ENCODE measurements around the gene MRPS7.

MRPS7 gene

DNA sequence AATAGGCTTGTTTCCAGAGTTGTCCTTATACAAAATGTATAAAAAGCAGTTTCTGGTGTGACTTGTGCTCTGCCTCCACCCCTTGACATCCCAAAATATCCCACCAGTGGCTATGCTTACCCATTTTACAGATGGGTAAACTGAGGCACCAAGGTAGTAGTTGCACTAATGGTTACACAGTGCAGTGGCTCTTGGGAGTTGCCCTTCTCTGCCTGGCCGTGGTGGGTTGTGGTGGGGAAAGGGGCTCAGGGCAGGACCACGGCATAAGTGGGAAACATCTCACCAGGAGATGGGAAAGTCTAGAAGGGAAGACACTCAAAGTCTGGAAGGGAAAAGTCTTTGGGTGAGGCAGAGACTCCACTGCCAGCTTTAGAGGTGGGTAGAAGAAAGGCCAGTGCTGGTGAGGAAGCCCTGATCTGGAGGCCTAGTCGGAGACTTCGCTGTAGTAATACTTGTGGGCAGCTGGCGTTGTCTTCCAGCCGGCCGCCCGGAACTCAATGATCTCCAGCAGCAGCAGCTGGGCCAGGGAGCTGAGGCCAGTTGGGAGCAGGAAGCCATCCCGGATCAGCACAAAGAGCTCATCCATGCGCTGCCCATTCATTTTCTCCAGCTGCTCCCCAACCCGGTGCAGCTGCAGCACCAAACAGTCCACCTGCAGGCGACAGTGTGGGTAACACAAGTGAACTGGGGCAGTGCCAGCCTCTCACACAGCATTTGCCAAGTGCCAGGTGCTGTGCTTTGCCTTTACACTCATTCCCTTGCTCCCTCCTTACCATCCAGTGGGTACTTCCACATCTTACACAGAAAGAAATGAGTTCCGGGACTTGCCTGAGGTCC, 4.9 kb downstream of the MRPS7 start:
- Histone ChIP-seq H3K9ac (ENCODE audit: low read length) (no peak overlapping the region), H3K27me3 (replicated peaks; ENCODE audit: control insufficient read depth, insufficient read depth, low read length) (no peaks in the 10 kb centered on the region), H3K4me1 (ENCODE audit: control insufficient read depth, insufficient read depth, low read length) (peaks cover 26% of the 10 kb centered on the region), H3K36me3 (ENCODE audit: control insufficient read depth, insufficient read depth, low read length, severe bottlenecking) (peaks cover 31% of the 10 kb centered on the region), H3K4me3 (ENCODE audit: low read length) (no peak overlapping the region), H3K9me3 (ENCODE audit: control insufficient read depth, low read length) (no peaks in the 10 kb centered on the region)
- no peak for DNase-seq (ENCODE audit: low read depth)

DNA sequence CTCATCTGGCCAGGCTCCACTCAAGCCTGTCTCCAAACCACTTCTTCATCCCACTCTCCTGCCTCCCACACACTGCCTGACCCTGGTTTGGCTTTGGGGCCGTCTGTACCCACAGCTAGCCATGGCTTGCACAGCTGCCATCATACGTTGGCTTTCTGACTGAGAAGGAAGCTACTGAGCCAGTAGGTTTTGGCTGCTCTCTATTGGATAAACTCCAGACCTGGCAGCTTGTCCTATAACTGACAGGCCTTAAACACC, 5.4 kb downstream of the MRPS7 start:
- no peak for DNase-seq (ENCODE audit: low read depth)
- no peak overlapping the region for H3K4me3 ChIP-seq (ENCODE audit: low read length)
- H3K36me3 ChIP-seq (ENCODE audit: control insufficient read depth, insufficient read depth, low read length, severe bottlenecking): peaks cover 31% of the 10 kb centered on the region
- no peak overlapping the region for H3K9ac ChIP-seq (ENCODE audit: low read length)
- no peaks in the 10 kb centered on the region for H3K27me3 ChIP-seq (replicated peaks; ENCODE audit: control insufficient read depth, insufficient read depth, low read length)
- peaks cover 32% of the 10 kb centered on the region for H3K4me1 ChIP-seq (ENCODE audit: control insufficient read depth, insufficient read depth, low read length)
- H3K9me3 ChIP-seq (ENCODE audit: control insufficient read depth, low read length): no peaks in the 10 kb centered on the region

DNA sequence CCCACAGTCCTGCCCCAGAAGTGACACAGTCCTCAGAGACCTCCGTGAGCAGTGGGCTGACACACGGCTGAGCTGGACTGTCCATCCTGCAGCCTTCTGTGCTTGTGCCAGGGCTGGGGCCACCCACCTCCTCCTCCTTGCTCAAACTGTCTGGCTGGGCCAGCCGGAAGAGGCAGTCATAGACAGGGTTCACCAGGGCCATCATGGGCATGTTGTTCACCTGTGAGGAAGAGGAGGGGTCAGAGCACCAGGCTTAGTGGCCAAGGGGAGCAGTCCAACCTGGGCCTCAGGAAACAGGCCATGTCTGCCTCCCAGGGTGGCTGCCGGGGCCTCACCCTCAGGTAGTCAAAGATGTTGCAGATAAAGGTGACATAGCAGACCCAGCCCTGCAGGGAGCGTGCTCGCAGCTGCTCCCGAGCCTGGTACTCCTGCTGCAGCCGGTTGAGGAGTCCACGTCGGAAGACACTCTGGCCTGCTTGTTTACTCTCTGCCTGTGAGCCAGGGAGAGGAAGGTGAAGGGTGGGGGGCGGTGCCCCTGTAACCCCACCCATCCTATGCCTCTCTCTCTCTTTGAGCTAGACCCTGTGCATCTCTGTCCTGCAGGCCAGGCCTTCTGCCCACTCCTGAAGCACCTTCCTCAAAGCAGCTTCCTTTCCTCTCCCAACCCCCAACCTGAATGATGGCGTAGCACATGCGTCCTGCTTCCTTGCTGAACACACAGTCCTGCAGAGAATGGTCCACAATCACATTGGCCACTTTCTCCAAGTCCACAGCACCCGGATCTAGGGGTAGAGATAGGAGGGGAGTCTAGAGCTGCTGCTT, 5.9 kb downstream of the MRPS7 start:
- Histone ChIP-seq H3K36me3 (ENCODE audit: control insufficient read depth, insufficient read depth, low read length, severe bottlenecking) (peaks cover 31% of the 10 kb centered on the region), H3K9ac (ENCODE audit: low read length) (no peak overlapping the region), H3K4me3 (ENCODE audit: low read length) (no peak overlapping the region), H3K9me3 (ENCODE audit: control insufficient read depth, low read length) (no peaks in the 10 kb centered on the region), H3K4me1 (ENCODE audit: control insufficient read depth, insufficient read depth, low read length) (peaks cover 32% of the 10 kb centered on the region), H3K27me3 (replicated peaks; ENCODE audit: control insufficient read depth, insufficient read depth, low read length) (no peaks in the 10 kb centered on the region)
- no peak for DNase-seq (ENCODE audit: low read depth)

DNA sequence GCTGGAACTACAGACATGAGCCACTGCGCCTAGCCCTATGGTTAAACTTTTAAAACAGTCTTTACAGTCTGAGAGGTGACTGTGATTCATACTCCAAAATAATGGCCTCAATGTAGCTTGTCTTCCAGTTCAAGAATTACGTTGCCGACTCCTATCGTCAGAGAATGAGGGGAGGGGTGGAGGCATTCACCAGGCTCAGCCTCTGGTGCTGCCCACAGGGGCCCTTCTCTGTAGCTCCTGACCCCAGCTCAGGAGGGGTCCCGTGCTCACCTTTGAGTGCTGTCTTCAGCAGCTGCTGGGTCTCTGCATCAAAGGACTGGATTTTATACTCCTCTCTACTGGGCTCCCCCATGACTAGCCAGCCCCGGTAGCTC, 8.2 kb downstream of the MRPS7 start:
- DNase-seq (ENCODE audit: low read depth): no peak

DNA sequence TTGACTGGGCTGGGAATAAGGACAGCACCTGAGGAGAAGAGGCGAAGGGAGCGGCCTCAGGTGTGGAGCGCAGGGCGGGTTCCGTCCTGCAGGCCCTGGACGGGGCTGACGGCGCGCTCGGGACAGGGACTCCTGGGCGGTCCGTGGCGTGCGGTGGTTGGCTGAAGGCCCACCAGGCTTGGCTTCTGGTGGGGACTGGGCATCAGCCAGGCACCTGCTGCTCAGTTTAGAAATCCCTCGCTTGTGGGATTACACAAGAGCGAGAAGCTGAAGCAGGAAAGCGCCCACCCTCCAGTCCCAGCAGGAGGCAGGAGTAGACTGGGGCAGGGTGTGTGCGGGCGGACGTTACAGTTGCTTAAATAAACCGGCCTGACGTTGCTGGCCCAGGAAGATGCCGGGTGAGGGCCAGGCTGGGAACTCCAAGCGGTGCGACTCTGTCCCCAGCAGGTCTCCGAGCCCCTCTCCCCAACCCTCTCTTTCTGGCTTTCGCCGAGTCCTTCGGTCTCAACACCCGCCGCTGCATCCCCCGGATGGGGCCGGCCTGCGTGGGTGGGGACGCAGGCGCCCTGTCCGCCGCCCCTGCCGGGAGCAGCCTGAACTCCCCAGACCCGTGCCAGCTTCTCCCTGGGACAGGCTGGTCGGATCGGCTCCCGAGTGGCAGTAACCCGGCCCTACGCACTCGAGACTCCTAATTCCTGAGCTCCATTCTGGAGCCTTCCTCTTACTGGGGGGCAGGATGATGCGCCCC, 8.7 kb downstream of the MRPS7 start:
- H3K9me3 ChIP-seq (ENCODE audit: control insufficient read depth, low read length): no peaks in the 10 kb centered on the region
- H3K4me1 ChIP-seq (ENCODE audit: control insufficient read depth, insufficient read depth, low read length): peaks cover 44% of the 10 kb centered on the region
- peak overlapping the region; percentile 89 for H3K9ac ChIP-seq (ENCODE audit: low read length)
- peak; percentile 86 for DNase-seq (ENCODE audit: low read depth)
- H3K4me3 ChIP-seq (ENCODE audit: low read length): peak overlapping the region; percentile 86
- no peaks in the 10 kb centered on the region for H3K27me3 ChIP-seq (replicated peaks; ENCODE audit: control insufficient read depth, insufficient read depth, low read length)
- peaks cover 16% of the 10 kb centered on the region for H3K36me3 ChIP-seq (ENCODE audit: control insufficient read depth, insufficient read depth, low read length, severe bottlenecking)

More for the DNA sequence above, 8.2 kb downstream of the MRPS7 start:
- H3K9me3 ChIP-seq (ENCODE audit: control insufficient read depth, low read length): no peaks in the 10 kb centered on the region
- H3K36me3 ChIP-seq (ENCODE audit: control insufficient read depth, insufficient read depth, low read length, severe bottlenecking): peaks cover 20% of the 10 kb centered on the region
- H3K9ac ChIP-seq (ENCODE audit: low read length): peak overlapping the region; percentile 89
- H3K27me3 ChIP-seq (replicated peaks; ENCODE audit: control insufficient read depth, insufficient read depth, low read length): no peaks in the 10 kb centered on the region
- H3K4me3 ChIP-seq (ENCODE audit: low read length): peak overlapping the region; percentile 86
- H3K4me1 ChIP-seq (ENCODE audit: control insufficient read depth, insufficient read depth, low read length): peaks cover 44% of the 10 kb centered on the region

DNA sequence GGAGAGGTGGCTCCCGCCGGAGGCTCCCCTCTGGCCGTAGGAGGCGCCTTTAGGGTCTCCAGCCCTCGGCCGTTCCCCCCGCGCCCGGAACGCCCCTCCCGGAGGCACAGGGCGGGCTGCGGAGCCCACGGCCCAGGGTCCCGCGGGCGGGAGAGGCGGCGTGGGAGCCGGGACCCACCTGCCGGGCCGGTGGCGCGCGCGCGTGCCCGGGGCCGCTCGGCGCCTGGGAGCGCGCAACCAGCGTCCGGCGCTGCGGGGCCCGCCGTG, 9.2 kb downstream of the MRPS7 start, which contains the start of gene MIF4GD:
MIF4GD (minus strand) TSS at position 266 of the 267 bp plus-strand sequence. CDS start 1,036 bp downstream, outside the sequence.
- peaks cover 44% of the 10 kb centered on the region for H3K4me1 ChIP-seq (ENCODE audit: control insufficient read depth, insufficient read depth, low read length)
- H3K9me3 ChIP-seq (ENCODE audit: control insufficient read depth, low read length): no peaks in the 10 kb centered on the region
- peaks cover 11% of the 10 kb centered on the region for H3K36me3 ChIP-seq (ENCODE audit: control insufficient read depth, insufficient read depth, low read length, severe bottlenecking)
- H3K9ac ChIP-seq (ENCODE audit: low read length): peak within 1 kb of the TSS; percentile 89
- H3K4me3 ChIP-seq (ENCODE audit: low read length): peak within 1 kb of the TSS; percentile 86
- no peaks in the 10 kb centered on the region for H3K27me3 ChIP-seq (replicated peaks; ENCODE audit: control insufficient read depth, insufficient read depth, low read length)
- no peak for DNase-seq (ENCODE audit: low read depth)

DNA sequence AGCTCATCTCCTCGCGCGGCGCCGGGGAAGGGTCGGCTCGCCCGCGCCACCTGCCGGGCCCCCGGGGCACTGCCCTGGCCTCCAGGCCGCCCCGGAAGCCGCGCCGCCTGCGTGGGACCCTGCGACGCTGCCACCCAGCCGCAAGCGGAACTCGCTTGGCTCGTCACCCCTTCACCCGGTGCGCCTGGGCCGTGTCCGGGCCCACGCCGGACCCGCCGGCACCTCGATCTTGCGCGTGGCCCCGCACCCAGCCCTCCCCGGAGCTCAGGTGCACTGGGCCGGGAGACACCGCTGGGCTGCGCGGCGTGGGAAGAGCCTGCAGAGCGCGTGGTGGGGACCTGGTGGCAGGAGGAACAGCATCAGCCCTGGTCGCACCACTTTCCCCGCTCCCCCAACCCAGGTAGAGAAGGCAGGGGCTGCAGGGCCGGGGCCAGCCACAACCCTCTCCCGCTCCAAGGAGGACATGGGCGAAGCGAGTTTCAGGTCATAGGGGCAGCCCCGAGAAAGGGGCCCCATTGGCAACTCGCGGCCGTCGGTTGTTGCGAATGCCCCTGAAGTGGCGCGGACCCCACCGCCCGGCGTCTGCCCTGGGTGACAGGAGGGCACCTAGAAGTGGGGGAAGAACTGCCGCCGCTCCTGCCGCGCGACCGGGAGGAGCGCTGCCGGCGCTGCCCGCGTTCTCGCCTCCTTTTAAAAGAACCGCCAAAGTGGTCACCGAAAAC, 9.7 kb downstream of the MRPS7 start:
- peak overlapping the region; percentile 86 for H3K4me3 ChIP-seq (ENCODE audit: low read length)

DNA sequence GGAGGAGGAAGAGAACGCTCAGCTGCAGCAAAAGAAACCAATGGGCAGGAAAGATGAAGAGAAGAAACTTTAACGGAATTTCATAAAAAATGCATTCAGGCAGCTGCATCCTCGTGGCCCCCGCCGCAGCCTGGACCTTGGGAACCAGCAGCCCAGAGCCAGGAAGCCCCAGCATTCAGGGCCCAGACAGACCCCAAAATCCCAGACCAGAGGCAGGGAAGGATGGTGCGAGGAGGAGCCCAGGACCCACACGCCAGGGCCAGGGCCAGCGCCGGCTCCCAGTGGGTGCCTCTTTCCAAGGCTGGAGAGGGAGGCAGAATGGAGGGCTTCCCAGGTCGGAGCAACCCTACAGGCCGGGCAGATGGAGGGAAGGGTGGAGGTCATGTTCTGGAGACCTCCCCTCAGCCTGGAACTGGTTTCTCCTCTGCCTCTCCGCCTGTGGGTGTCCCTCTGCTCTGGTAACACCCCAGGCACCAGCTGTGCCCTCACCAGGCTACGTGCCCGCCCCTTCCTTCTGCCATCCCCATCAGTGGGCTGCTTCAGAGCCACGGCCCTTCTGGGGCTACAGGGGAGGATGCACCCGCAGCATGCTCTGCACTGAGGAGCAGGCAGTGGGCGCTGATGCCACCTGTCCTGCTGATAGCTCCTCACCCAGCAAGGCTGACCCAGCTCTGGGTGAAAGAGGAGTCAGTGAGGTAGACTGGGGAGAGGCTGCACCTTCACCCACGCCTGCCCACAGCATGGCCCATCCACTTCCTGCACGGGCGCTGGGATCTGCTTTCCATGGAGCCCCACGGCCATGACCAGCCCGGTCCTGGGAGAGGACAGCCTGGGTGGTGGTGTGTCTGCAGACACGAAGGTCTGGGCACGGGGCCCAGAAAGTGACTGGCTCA, 10.5 kb downstream of the MRPS7 start:
- peak; percentile 18 for DNase-seq (ENCODE audit: low read depth)
- peaks cover 42% of the 10 kb centered on the region for H3K4me1 ChIP-seq (ENCODE audit: control insufficient read depth, insufficient read depth, low read length)
- peaks cover 3% of the 10 kb centered on the region for H3K36me3 ChIP-seq (ENCODE audit: control insufficient read depth, insufficient read depth, low read length, severe bottlenecking)
- H3K9me3 ChIP-seq (ENCODE audit: control insufficient read depth, low read length): no peaks in the 10 kb centered on the region
- peak overlapping the region; percentile 81 for H3K4me3 ChIP-seq (ENCODE audit: low read length)
- H3K27me3 ChIP-seq (replicated peaks; ENCODE audit: control insufficient read depth, insufficient read depth, low read length): no peaks in the 10 kb centered on the region
- H3K9ac ChIP-seq (ENCODE audit: low read length): peak overlapping the region; percentile 89

More for the DNA sequence above, 9.7 kb downstream of the MRPS7 start:
- H3K9me3 ChIP-seq (ENCODE audit: control insufficient read depth, low read length): no peaks in the 10 kb centered on the region
- peaks cover 44% of the 10 kb centered on the region for H3K4me1 ChIP-seq (ENCODE audit: control insufficient read depth, insufficient read depth, low read length)
- DNase-seq (ENCODE audit: low read depth): peak; percentile 94
- no peaks in the 10 kb centered on the region for H3K27me3 ChIP-seq (replicated peaks; ENCODE audit: control insufficient read depth, insufficient read depth, low read length)
- H3K9ac ChIP-seq (ENCODE audit: low read length): peak overlapping the region; percentile 89
- H3K36me3 ChIP-seq (ENCODE audit: control insufficient read depth, insufficient read depth, low read length, severe bottlenecking): peaks cover 6% of the 10 kb centered on the region

DNA sequence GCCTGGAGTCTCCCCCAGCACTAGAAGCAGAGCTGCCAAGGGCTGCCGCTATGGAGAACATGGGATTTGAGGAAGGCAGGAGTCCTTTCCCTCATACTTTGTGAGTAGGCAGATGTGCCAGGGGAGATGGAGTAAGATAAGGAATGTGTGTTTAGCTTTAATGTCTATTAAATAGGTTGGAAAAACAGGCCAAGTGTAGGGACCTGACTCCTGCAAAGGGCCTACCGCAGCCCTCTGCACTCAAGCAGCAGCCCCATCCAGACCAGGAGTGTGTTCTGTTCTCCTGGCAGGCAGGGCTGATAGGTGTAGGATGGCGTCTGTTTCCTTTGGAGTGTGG, 11.1 kb downstream of the MRPS7 start:
- H3K9ac ChIP-seq (ENCODE audit: low read length): no peak overlapping the region
- H3K9me3 ChIP-seq (ENCODE audit: control insufficient read depth, low read length): no peaks in the 10 kb centered on the region
- DNase-seq (ENCODE audit: low read depth): no peak
- H3K4me1 ChIP-seq (ENCODE audit: control insufficient read depth, insufficient read depth, low read length): peaks cover 44% of the 10 kb centered on the region
- H3K36me3 ChIP-seq (ENCODE audit: control insufficient read depth, insufficient read depth, low read length, severe bottlenecking): peaks cover 5% of the 10 kb centered on the region
- no peaks in the 10 kb centered on the region for H3K27me3 ChIP-seq (replicated peaks; ENCODE audit: control insufficient read depth, insufficient read depth, low read length)
- H3K4me3 ChIP-seq (ENCODE audit: low read length): no peak overlapping the region

DNA sequence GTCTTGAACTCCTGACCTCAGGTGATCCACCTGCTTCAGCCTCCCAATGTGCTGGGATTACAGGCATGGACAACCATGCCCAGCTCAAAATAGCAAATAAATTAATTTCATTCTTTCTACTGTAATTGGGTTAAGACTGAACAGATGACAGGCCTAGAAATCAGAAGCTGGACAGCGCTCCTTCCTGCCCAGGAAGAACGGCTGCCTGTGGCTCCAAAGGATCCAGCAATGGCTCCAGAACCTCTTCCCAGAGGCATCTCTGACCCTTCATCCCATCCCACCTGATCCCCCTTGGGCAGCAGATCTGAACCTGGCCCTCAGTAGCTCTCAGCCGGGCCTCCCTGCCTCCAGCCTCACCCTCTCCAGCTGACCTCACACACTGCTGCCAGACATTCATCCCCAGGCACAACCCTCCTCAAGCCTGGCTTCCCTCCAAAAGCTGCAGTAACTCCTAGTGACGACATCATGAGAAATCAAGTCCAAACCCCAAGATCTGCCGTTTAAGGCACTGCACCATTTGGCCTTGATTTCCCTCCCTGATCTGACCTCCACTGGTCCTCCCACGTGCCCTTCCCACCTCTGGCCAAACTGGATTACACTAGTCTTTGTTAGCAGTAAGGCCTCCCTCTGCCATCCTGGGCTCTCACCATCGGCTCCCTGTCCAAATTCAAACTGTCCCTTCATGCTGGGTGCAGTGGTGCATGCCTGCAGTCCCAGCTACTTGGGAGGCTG, 12.5 kb downstream of the MRPS7 start:
- peaks cover 5% of the 10 kb centered on the region for H3K36me3 ChIP-seq (ENCODE audit: control insufficient read depth, insufficient read depth, low read length, severe bottlenecking)
- H3K4me1 ChIP-seq (ENCODE audit: control insufficient read depth, insufficient read depth, low read length): peaks cover 49% of the 10 kb centered on the region
- H3K27me3 ChIP-seq (replicated peaks; ENCODE audit: control insufficient read depth, insufficient read depth, low read length): no peaks in the 10 kb centered on the region
- no peak overlapping the region for H3K9ac ChIP-seq (ENCODE audit: low read length)
- no peak overlapping the region for H3K4me3 ChIP-seq (ENCODE audit: low read length)
- H3K9me3 ChIP-seq (ENCODE audit: control insufficient read depth, low read length): no peaks in the 10 kb centered on the region
- DNase-seq (ENCODE audit: low read depth): peak; percentile 62
